Trophoblast cell (in vitro differentiated cells and primary cell): ENCODE data around the gene LRP1B.

Source experiments
- DNase-seq, 2 donors: peaks; one replicate each; pipeline ENCODE4 v3.0.0-alpha.2; 2016
- H2AFZ ChIP-seq: 2 replicates; pipeline ENCODE4 v1.6.1; 2013; ENCODE audit warnings: low read length, moderate library complexity, mild to moderate bottlenecking; ENCODE audit not compliant: insufficient read depth, poor library complexity
- H2AK5ac ChIP-seq: 2 replicates; pipeline ENCODE4 v1.6.1; 2013; ENCODE audit warnings: mild to moderate bottlenecking, low read length
- H2BK120ac ChIP-seq: 2 replicates; pipeline ENCODE4 v1.6.1; 2013; ENCODE audit warnings: low read length, mild to moderate bottlenecking, moderate library complexity; ENCODE audit not compliant: insufficient read depth, poor library complexity
- H2BK12ac ChIP-seq: 2 replicates; pipeline ENCODE4 v1.6.1; 2013; ENCODE audit warnings: mild to moderate bottlenecking, low read length, moderate library complexity
- H2BK5ac ChIP-seq: 2 replicates; pipeline ENCODE4 v1.6.1; 2013; ENCODE audit warnings: low read length, low read depth, moderate library complexity, mild to moderate bottlenecking; ENCODE audit not compliant: poor library complexity
- H3K14ac ChIP-seq: 2 replicates; pipeline ENCODE4 v1.6.1; 2013; ENCODE audit warnings: mild to moderate bottlenecking, low read length
- H3K18ac ChIP-seq: 2 replicates; pipeline ENCODE4 v1.6.1; 2013; ENCODE audit warnings: mild to moderate bottlenecking, low read length
- H3K23ac ChIP-seq: 2 replicates; pipeline ENCODE4 v1.6.1; 2013; ENCODE audit warnings: low read length
- H3K27ac ChIP-seq: 2 replicates; pipeline ENCODE4 v1.5.1; 2013; ENCODE audit warnings: low read depth, mild to moderate bottlenecking, inconsistent platforms, low read length, moderate library complexity
- H3K27me3 ChIP-seq: 2 replicates; pipeline ENCODE4 v1.6.1; 2013; ENCODE audit warnings: inconsistent platforms, mild to moderate bottlenecking, low read length, moderate library complexity; ENCODE audit not compliant: insufficient read depth
- H3K36me3 ChIP-seq, 2 experiments: 1 replicate in 1 of 2; 2 replicates in 1 of 2; pipeline ENCODE4 v1.6.1; 2013; ENCODE audit warnings: low read length in 2 of 2, mild to moderate bottlenecking in 2 of 2, moderate library complexity in 1 of 2; ENCODE audit not compliant: insufficient read depth in 2 of 2, control insufficient read depth in 1 of 2
- H3K4ac ChIP-seq: 2 replicates; pipeline ENCODE4 v1.6.1; 2013; ENCODE audit warnings: low read depth, mild to moderate bottlenecking, low read length, moderate library complexity
- H3K4me1 ChIP-seq, 2 experiments: 1 replicate in 1 of 2; 2 replicates in 1 of 2; pipeline ENCODE4 v1.6.1; 2013; ENCODE audit warnings: low read length in 2 of 2, mild to moderate bottlenecking in 2 of 2, moderate library complexity in 1 of 2; ENCODE audit not compliant: insufficient read depth in 2 of 2, control insufficient read depth in 1 of 2
- H3K4me2 ChIP-seq: 2 replicates; pipeline ENCODE4 v1.6.1; 2013; ENCODE audit warnings: inconsistent platforms, mild to moderate bottlenecking, low read length, moderate library complexity
- H3K4me3 ChIP-seq: 2 replicates; pipeline ENCODE4 v1.5.1; 2013; ENCODE audit warnings: mild to moderate bottlenecking, low read depth, low read length, inconsistent platforms
- H3K79me1 ChIP-seq: one replicate; pipeline ENCODE4 v1.6.1; 2013; ENCODE audit warnings: low read length
- H3K79me2 ChIP-seq: 2 replicates; pipeline ENCODE4 v1.6.1; 2013; ENCODE audit warnings: low read length, mild to moderate bottlenecking; ENCODE audit not compliant: control insufficient read depth, insufficient read depth, poor library complexity
- H3K9ac ChIP-seq: 2 replicates; pipeline ENCODE4 v1.6.1; 2013; ENCODE audit warnings: mild to moderate bottlenecking, low read length
- H3K9me3 ChIP-seq: 2 replicates; pipeline ENCODE4 v1.6.1; 2013; ENCODE audit warnings: low read depth, mild to moderate bottlenecking, control low read depth, inconsistent platforms, low read length; ENCODE audit not compliant: insufficient read depth
- H4K12ac ChIP-seq: 2 replicates; pipeline ENCODE4 v1.6.1; 2013; ENCODE audit warnings: low read depth, mild to moderate bottlenecking, low read length, moderate library complexity
- H4K8ac ChIP-seq: 2 replicates; pipeline ENCODE4 v1.6.1; 2013; ENCODE audit warnings: low read depth, mild to moderate bottlenecking, low read length, moderate library complexity
- H4K91ac ChIP-seq: one replicate; pipeline ENCODE4 v1.6.1; 2013; ENCODE audit warnings: low read depth, mild to moderate bottlenecking, low read length, moderate library complexity
- WGBS: extraction: QIAGEN DNeasy Blood & Tissue Kit; methylation state at CpG from one replicate; pipeline ENCODE4 v1.1.7; 2013; ENCODE audit warnings: missing lambda C conversion rate; ENCODE audit not compliant: insufficient read length, insufficient coverage; ENCODE audit errors: extremely low coverage; 5-methylcytosine and 5-hydroxymethylcytosine counted together

LRP1B gene

DNA sequence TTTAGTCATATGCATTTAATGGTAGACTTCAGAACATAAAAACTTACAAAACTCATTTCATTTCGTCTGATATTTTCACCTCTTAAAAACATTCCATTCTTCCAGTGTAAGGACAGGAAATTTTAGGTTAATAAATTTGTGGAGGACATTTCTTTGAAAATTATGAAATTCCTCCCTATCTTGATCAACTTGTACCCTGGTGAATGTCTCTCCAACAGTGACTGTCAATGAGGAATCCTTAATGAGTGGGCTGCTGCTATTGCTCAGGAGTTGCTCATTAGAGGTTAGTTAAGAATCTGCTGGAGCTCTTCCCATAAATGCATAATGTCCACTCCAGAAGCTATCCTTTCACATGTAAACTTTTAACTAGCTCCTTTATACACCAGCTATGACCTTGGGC, 69.1 kb downstream of the LRP1B start:
- H2AK5ac ChIP-seq, result no peak overlapping the region
- H3K23ac ChIP-seq, result no peak overlapping the region
- H3K14ac ChIP-seq, result no peak overlapping the region
- no peak for DNase-seq
- no peak overlapping the region for H3K4ac ChIP-seq
- H3K27me3 ChIP-seq, result no peaks in the 10 kb centered on the region
- H3K4me2 ChIP-seq, result peak overlapping the region; percentile 4
- H2BK120ac ChIP-seq, result no peak overlapping the region
- no peak overlapping the region for H4K12ac ChIP-seq
- no peaks in the 10 kb centered on the region for H3K9me3 ChIP-seq
- H3K79me1 ChIP-seq, result no peaks in the 10 kb centered on the region
- H4K8ac ChIP-seq, result no peak overlapping the region
- no peak overlapping the region for H3K9ac ChIP-seq
- H4K91ac ChIP-seq, result no peak overlapping the region
- WGBS, result no CpG with 5 or more reads among the region's 1 CpG
- H3K36me3 ChIP-seq, result no peaks in the 10 kb centered on the region
- H3K18ac ChIP-seq, result no peak overlapping the region
- no peak overlapping the region for H3K27ac ChIP-seq
- no peak overlapping the region for H2BK12ac ChIP-seq
- H2AFZ ChIP-seq, result no peak overlapping the region
- no peaks in the 10 kb centered on the region for H3K79me2 ChIP-seq
- H3K4me3 ChIP-seq, result no peak overlapping the region
- peaks cover 0 to 2% of the 10 kb centered on the region in 2 experiments for H3K4me1 ChIP-seq
- H2BK5ac ChIP-seq, result no peak overlapping the region

DNA sequence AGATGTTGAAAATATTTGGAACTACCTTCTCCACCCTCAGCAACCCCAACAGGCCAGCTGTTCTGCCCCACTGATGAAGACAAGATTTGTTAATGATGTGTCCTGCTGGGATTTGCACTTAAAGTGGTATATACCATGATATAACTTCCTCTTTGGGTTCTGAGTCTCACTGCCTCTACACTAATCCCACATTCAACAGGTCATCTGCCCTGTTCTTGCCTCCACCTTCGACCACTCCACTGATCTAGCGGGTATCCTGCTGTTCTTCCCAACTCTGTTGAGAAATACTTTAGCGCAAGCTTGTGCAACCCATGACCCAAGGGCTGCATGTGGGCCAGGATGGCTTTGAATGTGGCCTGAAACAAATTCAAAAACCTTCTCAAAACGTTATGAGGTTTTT, 72.7 kb downstream of the LRP1B start:
- Histone ChIP-seq H2BK12ac (no peak overlapping the region), H3K4me3 (no peak overlapping the region), H4K12ac (no peak overlapping the region), H3K4me2 (no peak overlapping the region), H2AFZ (no peak overlapping the region), H4K8ac (no peak overlapping the region), H3K36me3 (no peaks in the 10 kb centered on the region), H3K79me2 (no peaks in the 10 kb centered on the region), H2BK120ac (no peak overlapping the region), H3K79me1 (no peaks in the 10 kb centered on the region), H3K27me3 (no peaks in the 10 kb centered on the region), H3K27ac (no peak overlapping the region), H3K4ac (no peak overlapping the region), H4K91ac (no peak overlapping the region), H3K23ac (no peak overlapping the region), H2BK5ac (no peak overlapping the region), H3K9ac (no peak overlapping the region), H3K4me1 (peaks cover 0 to 2% of the 10 kb centered on the region in 2 experiments), H2AK5ac (no peak overlapping the region), H3K18ac (no peak overlapping the region), H3K9me3 (no peaks in the 10 kb centered on the region), H3K14ac (no peak overlapping the region)
- WGBS, result no CpG with 5 or more reads among the region's 4 CpGs
- no peak for DNase-seq

DNA sequence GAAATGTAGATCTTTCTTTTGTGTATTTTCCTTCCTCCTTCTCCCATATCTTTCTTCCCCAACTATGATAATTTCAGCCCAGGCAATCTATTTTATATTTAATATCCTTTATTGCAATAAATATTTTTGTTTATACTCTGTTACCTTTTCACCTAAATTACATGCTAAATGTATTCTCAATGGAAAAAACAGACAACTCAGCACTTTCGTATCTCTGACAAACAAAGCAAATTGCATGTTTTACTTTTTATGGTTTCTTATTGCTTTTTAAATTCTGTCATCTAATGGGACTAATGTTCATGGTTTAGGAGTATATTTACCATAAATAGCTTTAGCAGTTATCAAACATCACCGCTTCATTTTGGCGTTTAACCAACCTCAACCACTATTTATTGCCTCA, 74.0 kb downstream of the LRP1B start:
- Histone ChIP-seq H3K79me2 (no peaks in the 10 kb centered on the region), H2BK12ac (no peak overlapping the region), H2BK5ac (no peak overlapping the region), H3K4me2 (no peak overlapping the region), H3K4me3 (no peak overlapping the region), H2AFZ (no peak overlapping the region), H3K27me3 (no peaks in the 10 kb centered on the region), H2BK120ac (no peak overlapping the region), H4K8ac (no peak overlapping the region), H3K23ac (no peak overlapping the region), H3K14ac (no peak overlapping the region), H3K36me3 (no peaks in the 10 kb centered on the region), H3K79me1 (no peaks in the 10 kb centered on the region), H4K12ac (no peak overlapping the region), H2AK5ac (no peak overlapping the region), H3K4me1 (peaks cover 0 to under 1% of the 10 kb centered on the region in 2 experiments), H4K91ac (no peak overlapping the region), H3K27ac (no peak overlapping the region), H3K18ac (no peak overlapping the region), H3K9ac (no peak overlapping the region), H3K4ac (no peak overlapping the region), H3K9me3 (no peaks in the 10 kb centered on the region)
- no CpG with 5 or more reads among the region's 3 CpGs for WGBS
- DNase-seq, result no peak

DNA sequence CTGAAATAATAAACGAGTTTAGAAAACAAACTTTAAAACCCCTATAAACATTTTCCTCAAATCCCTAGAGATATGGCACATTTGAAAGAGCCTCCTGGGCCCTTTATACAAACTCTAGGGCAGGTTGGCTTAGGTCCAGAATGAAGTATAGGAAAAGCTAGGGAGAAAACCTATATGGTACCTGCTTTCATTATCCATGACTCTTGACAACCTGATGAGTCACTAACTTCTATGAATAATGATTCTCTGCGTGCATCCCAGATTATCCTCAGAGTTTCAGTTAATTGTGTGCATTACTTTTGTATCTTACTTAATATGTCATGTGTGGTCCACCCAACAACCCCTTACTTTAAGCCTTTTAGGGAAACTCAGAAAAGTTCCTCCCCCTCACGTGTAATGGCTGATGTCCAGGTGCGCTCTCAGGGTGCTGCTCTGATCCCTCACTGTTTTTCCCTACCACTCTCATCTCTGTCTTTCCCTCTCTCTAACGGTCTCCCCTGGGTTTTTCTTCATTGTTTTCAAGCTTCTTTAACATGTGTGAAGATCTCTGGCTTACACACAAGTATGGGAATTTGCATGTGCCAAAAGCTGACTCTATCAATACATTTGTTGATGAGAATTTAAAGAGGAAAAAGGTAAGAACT, 78.5 kb downstream of the LRP1B start:
- no peak overlapping the region for H3K14ac ChIP-seq
- no peak overlapping the region for H3K4me2 ChIP-seq
- no CpG with 5 or more reads among the region's 5 CpGs for WGBS

More for the DNA sequence above, 78.5 kb downstream of the LRP1B start:
- Histone ChIP-seq H3K4me1 (no peaks in the 10 kb centered on the region), H2BK12ac (no peak overlapping the region), H3K79me2 (no peaks in the 10 kb centered on the region), H4K12ac (no peak overlapping the region), H2BK5ac (no peak overlapping the region), H3K18ac (no peak overlapping the region), H3K79me1 (no peaks in the 10 kb centered on the region), H3K4me3 (no peak overlapping the region), H3K9ac (no peak overlapping the region), H2BK120ac (no peak overlapping the region), H4K8ac (no peak overlapping the region), H3K27ac (no peak overlapping the region), H2AK5ac (no peak overlapping the region), H3K23ac (no peak overlapping the region), H3K36me3 (no peaks in the 10 kb centered on the region), H4K91ac (no peak overlapping the region), H3K9me3 (no peaks in the 10 kb centered on the region), H3K4ac (no peak overlapping the region), H2AFZ (no peak overlapping the region), H3K27me3 (no peaks in the 10 kb centered on the region)
- no peak for DNase-seq
